Omental fat pad (tissue), 4 donors: ENCODE measurements around the gene RHBG. TPM values are rescaled to one million over a fixed set of nuclear protein-coding genes. Genes with fewer than 3 reads are reported as not detected.

ENCODE experiments used
- ATAC-seq: fragments of 150-250 bp; one replicate; pipeline ENCODE4 v1.9.1; 2016; ENCODE audit warnings: mild to moderate bottlenecking, moderate library complexity; ENCODE audit not compliant: low FRiP score
- DNase-seq: peaks from one replicate; pipeline ENCODE4 v3.0.0-alpha.2; 2019; ENCODE audit warnings: low spot score
- CTCF ChIP-seq, 3 donors: fragments of 450-650 bp; IDR thresholded peaks; one replicate each; pipeline ENCODE4 v1.5.1; 2016 to 2017; ENCODE audit warnings: antibody characterized with exemption in 3 of 3, mild to moderate bottlenecking in 3 of 3, moderate library complexity in 2 of 3
- total RNA-seq, 4 donors: library from RNA; depleted of rRNA; stranded (reverse); fragments of >200 nt; gene quantifications; one replicate each; pipeline ENCODE4 v1.1.0, GENCODE V29; 2016

The RHBG gene
- total RNA-seq, 4 donors from 2014 or later: not detected

GRCh38 chr1:156424806-156425432, 55.9 kb downstream of the RHBG start:
- DNase-seq (no peak), ATAC-seq (no peak)
- TF ChIP-seq CTCF (IDR thresholded peaks at IDR 0.05): no peak

GRCh38 chr1:156425943-156426342, 56.9 kb downstream of the RHBG start:
- ATAC-seq (no peak), DNase-seq (no peak)
- no peak for TF ChIP-seq CTCF (IDR thresholded peaks at IDR 0.05)

GRCh38 chr1:156427957-156428356, 58.9 kb downstream of the RHBG start:
- ATAC-seq (no peak), DNase-seq (no peak)
- TF ChIP-seq CTCF (IDR thresholded peaks at IDR 0.05): no peak

- TF ChIP-seq CTCF (IDR thresholded peaks at IDR 0.05): no peak
- no peak for DNase-seq
- ATAC-seq: no peak
These were observed 59.8 kb downstream of the RHBG start for GRCh38 chr1:156428746-156429288.

- DNase-seq: no peak
- no peak for TF ChIP-seq CTCF (IDR thresholded peaks at IDR 0.05)
- no peak for ATAC-seq
These were observed 60.5 kb downstream of the RHBG start for GRCh38 chr1:156429313-156430060.

GRCh38 chr1:156430303-156430702, 61.3 kb downstream of the RHBG start:
- ATAC-seq (no peak), DNase-seq (no peak)
- no peak for TF ChIP-seq CTCF (IDR thresholded peaks at IDR 0.05)
